Head of caudate nucleus (tissue), 42 donors: ENCODE measurements around the gene PKMYT1.
A peak's percentile ranks its signal among the peaks of the same experiment; 100 is the strongest.

Experiments
- DNase-seq, 42 donors: peaks; one replicate each; pipeline versions ENCODE4 v3.0.0 to v3.0.0-alpha.2; 2020 to 2021; ENCODE audit warnings: mixed read lengths in 7 of 42
- intact Hi-C: fragments of 100-400 bp; cut with DNase I; formaldehyde crosslinking; loops from one replicate; pipeline ENCODE4 v1.15.0; 2022

The PKMYT1 gene

DNA sequence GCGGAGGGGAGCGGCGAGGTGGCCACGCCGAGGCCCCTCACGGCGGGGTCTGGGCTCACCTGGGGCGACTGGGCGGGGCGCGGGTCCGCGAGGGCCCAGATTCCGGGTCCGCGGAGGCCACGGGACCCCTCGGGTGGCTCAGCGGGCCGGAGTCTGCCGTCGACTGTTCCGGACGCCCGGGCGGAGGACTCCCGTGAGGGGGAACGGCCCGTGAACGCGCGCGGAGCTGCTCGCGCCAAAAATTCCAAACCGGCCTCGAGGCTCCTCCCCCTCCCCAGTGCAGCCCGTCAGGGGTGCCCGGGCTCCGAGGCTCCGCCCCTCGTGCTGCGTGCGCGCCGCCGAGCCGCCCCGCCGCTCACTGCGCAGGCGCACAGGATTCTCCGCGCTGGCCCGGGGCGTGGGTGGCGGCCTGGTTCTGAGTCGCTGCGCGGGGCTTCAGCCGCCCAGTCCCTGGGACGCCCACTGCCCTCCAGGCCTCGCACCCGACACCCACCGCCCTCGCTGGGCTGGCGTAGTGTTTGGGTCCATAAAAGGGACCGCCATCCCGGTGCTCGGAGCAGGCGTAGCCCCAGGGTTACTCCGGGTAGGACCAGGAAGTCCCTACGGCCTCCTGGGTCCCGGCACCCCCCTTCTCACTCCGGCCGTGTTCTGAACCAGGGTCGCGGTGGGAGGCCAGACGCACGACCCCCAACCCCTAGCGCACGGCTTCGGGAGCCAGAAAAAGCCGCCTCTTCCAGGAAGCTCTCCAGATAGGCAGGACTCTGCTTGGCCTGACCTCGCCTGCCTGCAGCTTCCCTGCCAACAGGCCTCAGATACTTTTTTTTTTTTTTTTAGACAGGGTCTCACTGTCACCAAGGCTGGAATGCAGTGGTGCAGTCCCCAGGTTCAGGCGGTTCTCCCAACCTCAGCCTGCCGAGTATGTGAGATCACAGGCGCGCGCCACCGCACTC lies at the start of gene PKMYT1:
Gene PKMYT1, minus strand, starts transcription at position 220 of the 950 bp plus-strand sequence. CDS start 789 bp downstream, outside the sequence.
- DNase-seq, result peak; percentile 72 to 97 (median 91)
- intact Hi-C loops, result no loop called here

DNA sequence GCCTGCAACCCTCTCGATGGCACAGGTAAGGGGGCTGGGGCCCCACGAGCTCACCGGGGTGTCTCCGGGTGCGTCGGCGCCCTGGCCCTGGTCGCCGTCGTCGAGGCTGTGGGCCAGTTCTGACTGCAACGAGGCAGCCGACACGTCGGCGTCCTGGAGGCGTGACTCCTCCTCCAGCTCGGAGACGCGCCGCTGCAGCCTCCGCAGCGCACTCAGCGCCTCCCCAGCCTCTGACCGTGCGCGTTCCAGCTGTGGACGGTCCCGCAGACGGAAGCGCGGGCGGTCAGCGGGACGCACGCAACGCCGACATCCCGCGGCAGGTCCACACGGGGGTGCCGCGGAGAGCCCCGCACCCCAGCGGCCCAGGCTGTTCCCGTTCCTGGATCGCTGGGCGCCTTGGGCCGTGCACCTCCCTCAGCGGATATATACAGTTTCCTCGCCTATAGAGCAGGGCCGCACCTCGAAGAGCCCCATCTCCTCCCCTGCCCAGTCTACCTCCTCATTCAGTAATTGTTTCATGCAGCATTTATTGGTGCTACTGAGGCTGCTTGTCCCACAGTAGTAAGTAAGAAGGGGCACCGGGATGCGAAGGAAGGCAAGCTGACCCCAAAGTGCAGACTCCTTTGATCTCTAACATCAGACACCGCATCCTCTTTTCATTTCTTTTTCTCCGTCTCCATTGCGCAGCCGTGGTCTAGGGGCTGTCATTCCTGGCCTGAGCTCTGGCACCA lies 49.4 kb upstream of the PKMYT1 start:
- DNase-seq, result peak in 6 of 42 donors; percentile 25 to 55 (median 31)

GRCh38 chr16:3028716-3029319 lies 48.6 kb upstream of the PKMYT1 start:
- intact Hi-C loops, result no loop called here
- no peak for DNase-seq

More for the DNA sequence above, 49.4 kb upstream of the PKMYT1 start:
- intact Hi-C loops, result no loop called here

DNA sequence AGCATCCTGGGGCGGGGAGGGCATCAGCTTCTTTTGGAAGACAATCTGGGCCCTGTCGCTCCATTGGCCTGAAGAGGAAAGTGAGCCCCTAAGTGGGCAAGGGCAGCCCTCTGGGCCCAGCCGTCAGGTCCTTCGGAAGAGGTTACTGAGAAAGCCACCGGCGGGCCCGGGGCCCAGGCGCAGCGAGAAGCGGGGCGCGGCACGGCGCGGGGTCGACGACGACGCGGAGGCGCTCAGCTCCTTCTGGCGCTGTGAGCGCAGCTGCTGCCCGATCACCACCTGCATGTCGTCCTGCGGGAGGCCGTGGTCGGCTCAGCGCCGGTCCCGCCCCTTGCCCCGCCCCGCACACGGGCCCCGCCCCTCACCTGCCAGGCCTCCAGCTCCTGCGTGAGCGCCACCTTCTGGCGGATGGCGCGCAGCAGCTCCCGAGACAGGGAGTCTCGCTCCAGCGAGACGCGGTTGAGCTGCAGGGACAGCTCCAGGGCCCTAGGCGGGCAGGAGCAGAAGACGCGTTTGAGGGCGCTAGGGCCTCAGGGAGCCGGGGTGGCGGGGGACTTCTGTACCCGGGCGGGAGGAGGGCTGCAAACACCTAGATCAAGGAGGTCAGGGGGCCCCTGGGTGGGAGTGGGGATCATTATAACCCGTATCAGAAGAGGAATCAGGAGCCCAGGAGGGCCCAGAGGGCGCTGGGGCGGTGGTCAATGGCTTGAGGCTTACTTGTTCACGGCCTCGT lies 47.9 kb upstream of the PKMYT1 start:
- intact Hi-C loops, result no loop called here
- DNase-seq, result peak; percentile 45 to 91 (median 83)

DNA sequence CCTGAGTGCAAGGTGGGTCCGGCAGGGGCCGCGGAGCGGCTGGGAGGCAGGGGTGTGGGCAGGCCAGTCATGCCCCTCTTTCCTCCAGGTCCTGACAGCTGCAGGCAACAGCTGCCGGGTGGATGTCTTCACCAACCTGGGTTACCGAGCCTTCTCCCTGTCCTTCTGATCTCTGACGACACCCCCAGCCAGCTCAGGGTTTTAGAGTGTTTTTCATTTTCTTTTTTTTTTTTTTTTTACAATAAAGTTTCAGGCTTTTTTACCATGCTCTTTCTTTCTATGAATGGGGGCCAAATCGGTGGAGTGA lies 47.2 kb upstream of the PKMYT1 start:
- intact Hi-C loops, result no loop called here
- DNase-seq, result no peak

DNA sequence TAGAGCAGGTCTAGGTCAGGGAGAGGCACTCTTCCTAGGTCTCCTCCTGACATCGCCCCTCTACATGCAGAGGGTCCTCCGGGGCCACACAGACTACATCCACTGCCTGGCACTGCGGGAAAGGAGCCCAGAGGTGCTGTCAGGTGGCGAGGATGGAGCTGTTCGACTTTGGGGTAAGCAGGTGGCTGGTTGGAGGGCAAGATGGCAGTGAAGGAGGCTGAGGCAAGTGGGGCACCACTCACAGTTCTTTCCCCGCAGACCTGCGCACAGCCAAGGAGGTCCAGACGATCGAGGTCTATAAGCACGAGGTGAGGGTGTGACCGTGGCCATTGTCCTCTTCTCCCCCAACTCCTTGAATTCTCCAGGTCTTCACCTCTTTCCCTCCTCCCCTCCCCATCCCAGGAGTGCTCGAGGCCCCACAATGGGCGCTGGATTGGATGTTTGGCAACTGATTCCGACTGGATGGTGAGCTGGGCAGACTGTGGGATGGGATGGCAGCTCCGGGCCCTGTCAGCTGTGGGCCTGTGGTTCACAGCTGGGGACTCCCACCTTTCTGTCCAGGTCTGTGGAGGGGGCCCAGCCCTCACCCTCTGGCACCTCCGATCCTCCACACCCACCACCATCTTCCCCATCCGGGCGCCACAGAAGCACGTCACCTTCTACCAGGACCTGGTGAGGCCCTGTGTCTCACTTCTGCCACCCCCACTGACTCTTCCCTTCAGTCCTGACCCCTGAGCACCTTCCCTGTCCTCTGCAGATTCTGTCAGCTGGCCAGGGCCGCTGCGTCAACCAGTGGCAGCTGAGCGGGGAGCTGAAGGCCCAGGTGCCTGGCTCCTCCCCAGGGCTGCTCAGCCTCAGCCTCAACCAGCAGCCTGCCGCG lies 46.6 kb upstream of the PKMYT1 start:
- DNase-seq, result no peak
- intact Hi-C loops, result no loop called here

DNA sequence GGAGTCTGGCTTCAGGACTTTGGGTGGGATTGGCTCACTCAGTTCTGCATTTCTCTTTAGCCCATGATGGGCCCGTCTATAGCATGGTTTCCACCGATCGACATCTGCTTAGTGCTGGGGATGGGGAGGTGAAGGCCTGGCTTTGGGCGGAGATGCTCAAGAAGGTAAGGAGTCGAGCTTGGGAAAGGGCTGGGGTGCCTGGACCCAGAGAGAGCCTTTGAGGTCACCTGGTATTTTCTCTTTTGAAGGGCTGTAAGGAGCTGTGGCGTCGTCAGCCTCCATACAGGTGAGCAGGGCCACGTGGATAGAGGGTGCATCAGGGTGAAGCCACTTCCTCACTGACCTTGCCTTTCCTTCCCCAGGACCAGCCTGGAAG lies 45.7 kb upstream of the PKMYT1 start:
- no peak for DNase-seq
- intact Hi-C loops, result no loop called here

DNA sequence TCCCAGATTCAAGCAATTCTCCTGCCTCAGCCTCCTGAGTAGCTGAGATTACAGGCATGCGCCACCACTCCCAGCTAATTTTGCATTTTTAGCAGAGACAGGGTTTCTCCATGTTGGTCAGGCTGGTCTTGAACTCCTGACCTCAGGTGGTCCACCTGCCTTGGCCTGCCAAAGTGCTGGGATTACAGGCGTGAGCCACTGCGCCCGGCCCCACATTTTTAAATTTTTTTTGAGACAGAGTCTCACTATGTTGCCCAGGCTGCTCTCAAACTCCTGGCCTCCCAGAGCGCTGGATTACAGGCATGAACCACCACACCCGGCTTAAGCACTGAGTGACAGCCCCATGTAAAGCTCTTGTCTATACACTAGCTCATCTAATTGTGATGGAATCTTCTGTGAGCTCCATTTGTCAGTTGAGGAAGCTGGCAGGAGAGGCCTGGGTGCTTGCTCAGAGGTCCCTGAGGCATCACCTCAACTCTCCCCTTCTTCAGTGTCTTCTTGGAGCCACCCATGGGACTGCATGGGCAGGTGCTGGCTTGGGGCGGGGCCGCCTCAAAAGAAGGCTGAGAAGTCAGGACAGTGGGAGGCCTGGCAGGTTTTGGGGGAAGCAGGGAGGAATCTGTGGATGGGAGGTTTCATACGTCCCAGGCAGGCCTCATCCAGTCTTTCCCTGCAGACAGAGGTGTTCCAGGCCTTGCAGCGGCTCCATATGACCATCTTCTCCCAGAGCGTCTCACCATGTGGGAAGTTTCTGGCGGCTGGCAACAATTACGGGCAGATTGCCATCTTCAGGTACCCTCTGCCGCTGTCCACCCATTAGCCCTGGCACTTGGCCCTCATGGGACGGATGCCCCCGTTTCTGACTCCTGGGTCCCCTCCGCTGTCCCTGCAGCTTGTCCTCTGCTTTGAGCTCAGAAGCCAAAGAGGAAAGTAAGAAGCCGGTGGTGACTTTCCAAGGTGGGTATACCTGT lies 45.1 kb upstream of the PKMYT1 start:
- no peak for DNase-seq
- intact Hi-C loops, result no loop called here

- intact Hi-C loops, result loop anchor here (2.0 kb wide), 1 partner anchor 19 kb away; no protein-coding TSS in a partner anchor
- DNase-seq, result peak; percentile 96 to 99 (median 98)
Observed at GRCh38 chr16:3023669-3024478, 43.6 kb upstream of the PKMYT1 start, which contains the start of the genes HCFC1R1 and THOC6. Gene HCFC1R1, minus strand, starts transcription at chr16:3023942. Its CDS starts 1 bp downstream, at chr16:3023941. Gene THOC6, plus strand, starts transcription at chr16:3024035. Its CDS starts 292 bp downstream, at chr16:3024327.

DNA sequence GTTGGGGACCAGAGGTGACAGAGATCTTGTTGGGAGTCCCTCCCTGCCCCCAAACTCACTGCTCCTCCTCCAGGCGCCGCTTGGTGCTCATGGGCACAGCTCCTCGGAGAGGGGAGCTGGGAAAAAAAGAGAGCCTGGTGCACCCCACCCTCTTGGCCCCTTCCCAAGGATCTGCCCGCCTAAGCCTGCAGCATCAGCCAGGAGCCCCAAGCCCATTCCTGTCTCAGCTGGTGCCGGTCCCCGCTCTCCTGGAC lies 43.1 kb upstream of the PKMYT1 start:
- peak in 40 of 42 donors; percentile 27 to 81 (median 59) for DNase-seq
- intact Hi-C loops, result loop anchor here (2.0 kb wide), 1 partner anchor 19 kb away; no protein-coding TSS in a partner anchor

DNA sequence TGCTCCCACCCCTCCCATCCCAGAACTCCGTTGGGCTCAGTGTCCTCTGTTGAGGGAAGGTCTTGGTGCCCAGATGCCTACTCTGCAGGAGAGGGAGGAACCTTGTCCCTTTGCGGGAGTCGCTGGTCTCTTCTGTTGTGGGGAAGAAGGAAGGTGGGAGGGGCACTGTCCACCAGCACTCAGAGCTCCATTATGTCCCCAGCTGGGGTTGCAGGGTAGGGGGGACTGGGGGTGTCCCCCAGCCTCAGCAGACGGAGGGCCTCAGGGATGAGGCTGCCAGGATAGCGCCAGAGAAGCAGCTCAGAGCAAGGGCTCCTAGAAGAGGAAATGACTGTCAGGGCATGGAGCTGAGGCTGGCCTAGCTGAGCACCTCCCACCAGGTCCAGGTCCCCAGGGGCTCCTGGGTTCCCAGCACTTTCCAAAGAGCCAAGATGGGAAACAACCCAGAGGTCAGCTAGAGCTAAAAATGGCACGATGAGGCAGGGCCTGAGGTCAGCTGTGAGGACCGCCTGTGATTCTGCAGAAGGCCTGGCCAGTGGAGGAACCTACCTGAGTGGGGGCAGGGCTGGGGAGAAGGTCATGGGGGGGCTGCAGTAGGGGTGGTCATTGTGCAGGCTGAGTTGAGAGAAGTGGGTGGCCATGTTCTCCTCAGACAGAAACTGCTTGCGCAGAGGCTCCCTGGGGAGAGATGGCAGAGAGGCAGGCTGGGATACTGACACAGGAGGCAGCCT lies 42.6 kb upstream of the PKMYT1 start:
- DNase-seq, result no peak
- intact Hi-C loops, result loop anchor here (2.0 kb wide), 1 partner anchor 18 kb away; no protein-coding TSS in a partner anchor

GRCh38 chr16:3022208-3022683 lies 42.0 kb upstream of the PKMYT1 start:
- peak; percentile 73 to 97 (median 88) for DNase-seq
- intact Hi-C loops, result loop anchor here (2.0 kb wide), 1 partner anchor 17 kb away; no protein-coding TSS in a partner anchor

DNA sequence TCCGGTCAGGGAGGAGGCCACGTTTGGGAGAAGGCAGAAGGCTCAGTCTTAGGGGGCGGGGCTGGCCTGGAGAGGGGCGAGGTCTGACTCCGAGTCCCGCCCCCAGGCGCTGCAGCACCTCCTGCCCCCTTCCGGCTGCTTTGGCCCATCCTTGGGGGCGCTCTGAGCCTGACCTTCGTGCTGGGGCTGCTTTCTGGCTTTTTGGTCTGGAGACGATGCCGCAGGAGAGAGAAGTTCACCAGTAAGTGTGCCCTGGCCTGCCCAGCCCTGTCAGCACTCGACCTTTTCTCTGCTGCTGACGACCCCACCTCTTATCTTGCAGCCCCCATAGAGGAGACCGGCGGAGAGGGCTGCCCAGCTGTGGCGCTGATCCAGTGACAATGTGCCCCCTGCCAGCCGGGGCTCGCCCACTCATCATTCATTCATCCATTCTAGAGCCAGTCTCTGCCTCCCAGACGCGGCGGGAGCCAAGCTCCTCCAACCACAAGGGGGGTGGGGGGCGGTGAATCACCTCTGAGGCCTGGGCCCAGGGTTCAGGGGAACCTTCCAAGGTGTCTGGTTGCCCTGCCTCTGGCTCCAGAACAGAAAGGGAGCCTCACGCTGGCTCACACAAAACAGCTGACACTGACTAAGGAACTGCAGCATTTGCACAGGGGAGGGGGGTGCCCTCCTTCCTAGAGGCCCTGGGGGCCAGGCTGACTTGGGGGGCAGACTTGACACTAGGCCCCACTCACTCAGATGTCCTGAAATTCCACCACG lies 41.4 kb upstream of the PKMYT1 start:
- peak in 35 of 42 donors; percentile 23 to 83 (median 56) for DNase-seq

More for the DNA sequence above, 41.4 kb upstream of the PKMYT1 start:
- intact Hi-C loops, result loop anchor here (2.0 kb wide), 1 partner anchor 17 kb away; no protein-coding TSS in a partner anchor
